ENCODE measurements around the gene REEP1. TPM values are rescaled to one million over a fixed set of nuclear protein-coding genes. Genes with fewer than 3 reads are reported as not detected.

REEP1 gene
- total RNA-seq, 1 donor: 0.63 TPM

GRCh38 chr2:86186431-86186830, 151.0 kb downstream of the REEP1 start:
- no peaks in the 10 kb centered on the region for H3K9me3 ChIP-seq (ENCODE audit: low read depth, low read length)
- H3K27me3 ChIP-seq (ENCODE audit: insufficient read depth, low read length): no peaks in the 10 kb centered on the region
- peaks cover 31% of the 10 kb centered on the region for H3K4me1 ChIP-seq (ENCODE audit: insufficient read depth, low read length)
- H3K4me3 ChIP-seq (ENCODE audit: low read length): no peak overlapping the region

DNA sequence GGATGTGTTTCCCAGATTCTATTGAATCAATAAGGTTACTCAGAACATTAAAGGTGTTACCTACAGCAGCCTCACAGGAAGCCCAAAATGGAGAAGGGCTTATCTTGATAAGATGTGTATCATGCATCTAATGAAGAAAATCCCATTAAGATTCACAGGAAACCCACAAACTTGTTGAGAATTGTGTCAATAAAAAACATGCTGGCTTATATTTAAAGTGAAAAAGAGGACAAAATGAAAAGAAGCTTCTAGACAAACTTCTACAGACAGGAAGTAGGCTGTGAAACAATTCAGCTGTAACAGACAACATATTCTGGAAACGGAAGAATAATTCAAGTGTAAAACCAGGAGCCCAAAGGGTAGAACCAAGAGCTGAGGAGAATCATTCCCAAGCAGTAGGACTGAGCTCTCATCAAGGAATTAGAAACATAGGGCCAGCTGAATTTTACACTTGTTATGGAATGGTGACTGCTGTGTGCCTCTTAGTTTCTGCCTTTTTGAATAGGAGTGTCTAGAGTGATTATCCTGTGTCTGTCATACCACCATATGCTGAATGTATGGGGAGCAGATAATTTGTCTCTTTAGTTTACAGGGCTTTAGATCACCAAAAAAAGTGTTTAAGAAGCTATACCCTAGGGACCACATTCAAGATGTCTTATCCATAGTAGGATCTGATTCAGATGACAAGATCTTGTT, 151.8 kb downstream of the REEP1 start:
- Histone ChIP-seq H3K4me1 (ENCODE audit: insufficient read depth, low read length) (peaks cover 31% of the 10 kb centered on the region), H3K4me3 (ENCODE audit: low read length) (no peak overlapping the region), H3K27me3 (ENCODE audit: insufficient read depth, low read length) (no peaks in the 10 kb centered on the region), H3K9me3 (ENCODE audit: low read depth, low read length) (no peaks in the 10 kb centered on the region)

GRCh38 chr2:86176597-86176996, 160.8 kb downstream of the REEP1 start:
- Histone ChIP-seq H3K4me3 (ENCODE audit: low read length) (no peak overlapping the region), H3K4me1 (ENCODE audit: insufficient read depth, low read length) (no peaks in the 10 kb centered on the region), H3K27me3 (ENCODE audit: insufficient read depth, low read length) (no peaks in the 10 kb centered on the region), H3K9me3 (ENCODE audit: low read depth, low read length) (no peaks in the 10 kb centered on the region)

- H3K27me3 ChIP-seq (ENCODE audit: insufficient read depth, low read length): no peaks in the 10 kb centered on the region
- no peaks in the 10 kb centered on the region for H3K4me1 ChIP-seq (ENCODE audit: insufficient read depth, low read length)
- no peak overlapping the region for H3K4me3 ChIP-seq (ENCODE audit: low read length)
- H3K9me3 ChIP-seq (ENCODE audit: low read depth, low read length): no peaks in the 10 kb centered on the region
Observed at GRCh38 chr2:86175828-86176227, 161.6 kb downstream of the REEP1 start.

- Histone ChIP-seq H3K4me3 (ENCODE audit: low read length) (no peak overlapping the region), H3K4me1 (ENCODE audit: insufficient read depth, low read length) (no peaks in the 10 kb centered on the region), H3K9me3 (ENCODE audit: low read depth, low read length) (no peaks in the 10 kb centered on the region), H3K27me3 (ENCODE audit: insufficient read depth, low read length) (no peaks in the 10 kb centered on the region)
Observed at GRCh38 chr2:86174445-86174844, 163.0 kb downstream of the REEP1 start.

DNA sequence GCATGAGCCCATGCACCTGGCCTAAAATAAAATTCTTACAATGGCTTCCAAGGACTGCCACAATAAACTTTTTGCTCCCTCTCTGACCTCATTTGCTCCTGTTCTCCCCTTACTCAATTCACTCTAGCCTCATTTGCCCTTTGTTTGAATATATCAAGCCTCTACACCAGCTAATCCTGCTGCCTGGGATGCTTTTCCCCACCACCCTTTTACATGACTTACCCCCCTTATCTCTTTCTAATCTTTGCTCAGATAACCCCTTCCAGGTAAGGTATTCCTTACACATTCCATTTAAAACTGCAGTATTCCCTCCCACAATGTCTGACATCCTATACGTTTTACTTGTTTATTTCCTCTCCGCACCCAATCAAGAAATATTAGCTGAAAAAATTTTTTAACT, 164.8 kb downstream of the REEP1 start:
- Histone ChIP-seq H3K9me3 (ENCODE audit: low read depth, low read length) (no peaks in the 10 kb centered on the region), H3K4me1 (ENCODE audit: insufficient read depth, low read length) (no peaks in the 10 kb centered on the region), H3K27me3 (ENCODE audit: insufficient read depth, low read length) (no peaks in the 10 kb centered on the region), H3K4me3 (ENCODE audit: low read length) (no peak overlapping the region)

- Histone ChIP-seq H3K27me3 (ENCODE audit: insufficient read depth, low read length) (no peaks in the 10 kb centered on the region), H3K9me3 (ENCODE audit: low read depth, low read length) (no peaks in the 10 kb centered on the region), H3K4me3 (ENCODE audit: low read length) (no peak overlapping the region), H3K4me1 (ENCODE audit: insufficient read depth, low read length) (no peaks in the 10 kb centered on the region)
Observed at GRCh38 chr2:86171295-86171694, 166.1 kb downstream of the REEP1 start.

GRCh38 chr2:86170449-86170848, 167.0 kb downstream of the REEP1 start:
- Histone ChIP-seq H3K4me3 (ENCODE audit: low read length) (no peak overlapping the region), H3K27me3 (ENCODE audit: insufficient read depth, low read length) (no peaks in the 10 kb centered on the region), H3K9me3 (ENCODE audit: low read depth, low read length) (no peaks in the 10 kb centered on the region), H3K4me1 (ENCODE audit: insufficient read depth, low read length) (no peaks in the 10 kb centered on the region)

Other genes with a start within 250 kb of the REEP1 start
- 6.1 TPM for gene POLR1A, start 231.7 kb downstream of the REEP1 start, total RNA-seq
- gene PTCD3, start 231.4 kb downstream of the REEP1 start, total RNA-seq: 167 TPM
- 34.0 TPM for gene IMMT, start 142.2 kb downstream of the REEP1 start, total RNA-seq
- 13.3 TPM for gene MRPL35, start 138.2 kb downstream of the REEP1 start, total RNA-seq
- 130 TPM for gene KDM3A, start 103.7 kb upstream of the REEP1 start, total RNA-seq
- gene CHMP3, start 225.8 kb upstream of the REEP1 start, total RNA-seq: 57.7 TPM

All from mononuclear cell (primary cell).